Measurements from ENCODE around the gene NR2C2. TPM values are rescaled to one million over a fixed set of nuclear protein-coding genes. Genes with fewer than 3 reads are reported as not detected.

The NR2C2 gene
- polyA plus RNA-seq, 1 donor (not counting 4 experiments of a cell fraction or from before 2014, with no cell fraction given) = 9.4 TPM

- H3K79me2 ChIP-seq (ENCODE audit: control insufficient read depth, insufficient read depth, low read length) = no peaks in the 10 kb centered on the region
- H3K36me3 ChIP-seq (ENCODE audit: control insufficient read depth in 2 of 2, extremely low read depth in 1 of 2, insufficient read depth in 2 of 2, low read length in 2 of 2) = peaks cover 12 to 32% of the 10 kb centered on the region in 2 experiments
- no peaks in the 10 kb centered on the region for H3K9me1 ChIP-seq (ENCODE audit: control insufficient read depth, extremely low read depth, insufficient read depth, low read length)
- H3K9ac ChIP-seq (ENCODE audit: control insufficient read depth, extremely low read depth, insufficient read depth, low read length) = no peak overlapping the region
- H3K27ac ChIP-seq (ENCODE audit: control insufficient read depth, insufficient read depth, low read length) = no peak overlapping the region
- no peak overlapping the region for H3K4me2 ChIP-seq (ENCODE audit: control insufficient read depth, extremely low read depth, insufficient read depth, low read depth, low read length)
- dilution Hi-C loops (cut with MboI; ENCODE audit: extremely low pct_ligation_motif_present, low sequenced_read_pairs) = no loop called here
- no peak for TF ChIP-seq CTCF (optimal IDR thresholded peaks at IDR 0.05 in 1 of 3, IDR thresholded peaks at IDR 0.05 in 1 of 3, conservative IDR thresholded peaks at IDR 0.05 in 1 of 3; ENCODE audit: extremely low read depth in 1 of 3, insufficient read depth in 2 of 3, low read length in 3 of 3)
- no peak for TF ChIP-seq EZH2 (IDR thresholded peaks at IDR 0.05; ENCODE audit: low read length)
- no peak overlapping the region for H3K4me3 ChIP-seq (ENCODE audit: control insufficient read depth in 2 of 3, extremely low read depth in 1 of 3, insufficient read depth in 2 of 3, low read depth in 1 of 3, low read length in 3 of 3)
- H2AFZ ChIP-seq (ENCODE audit: control insufficient read depth, low read length) = no peak overlapping the region
- no peaks in the 10 kb centered on the region for H3K27me3 ChIP-seq (ENCODE audit: control insufficient read depth, extremely low read depth, insufficient read depth, low read length)
- H4K20me1 ChIP-seq (ENCODE audit: control insufficient read depth, extremely low read depth, insufficient read depth, low read length) = no peaks in the 10 kb centered on the region
- FAIRE-seq = no peak
- no peak for DNase-seq (ENCODE audit: low read depth, low spot score)
- H3K9me3 ChIP-seq (ENCODE audit: control insufficient read depth, low read depth, low read length) = no peaks in the 10 kb centered on the region
- no peaks in the 10 kb centered on the region for H3K4me1 ChIP-seq (ENCODE audit: control insufficient read depth, extremely low read depth, insufficient read depth, low read length)
Observed at GRCh38 chr3:15023249-15023648, 75.9 kb downstream of the NR2C2 start.

- Histone ChIP-seq H3K36me3 (ENCODE audit: control insufficient read depth in 2 of 2, extremely low read depth in 1 of 2, insufficient read depth in 2 of 2, low read length in 2 of 2) (peaks cover 13 to 32% of the 10 kb centered on the region in 2 experiments), H3K4me3 (ENCODE audit: control insufficient read depth in 2 of 3, extremely low read depth in 1 of 3, insufficient read depth in 2 of 3, low read depth in 1 of 3, low read length in 3 of 3) (no peak overlapping the region), H3K9me3 (ENCODE audit: control insufficient read depth, low read depth, low read length) (no peaks in the 10 kb centered on the region), H4K20me1 (ENCODE audit: control insufficient read depth, extremely low read depth, insufficient read depth, low read length) (no peaks in the 10 kb centered on the region), H3K79me2 (ENCODE audit: control insufficient read depth, insufficient read depth, low read length) (no peaks in the 10 kb centered on the region), H3K27me3 (ENCODE audit: control insufficient read depth, extremely low read depth, insufficient read depth, low read length) (no peaks in the 10 kb centered on the region), H3K4me2 (ENCODE audit: control insufficient read depth, extremely low read depth, insufficient read depth, low read depth, low read length) (no peak overlapping the region), H3K4me1 (ENCODE audit: control insufficient read depth, extremely low read depth, insufficient read depth, low read length) (no peaks in the 10 kb centered on the region), H2AFZ (ENCODE audit: control insufficient read depth, low read length) (no peak overlapping the region), H3K9ac (ENCODE audit: control insufficient read depth, extremely low read depth, insufficient read depth, low read length) (no peak overlapping the region), H3K9me1 (ENCODE audit: control insufficient read depth, extremely low read depth, insufficient read depth, low read length) (no peaks in the 10 kb centered on the region), H3K27ac (ENCODE audit: control insufficient read depth, insufficient read depth, low read length) (no peak overlapping the region)
- dilution Hi-C loops (cut with MboI; ENCODE audit: extremely low pct_ligation_motif_present, low sequenced_read_pairs) = no loop called here
- TF ChIP-seq EZH2 (IDR thresholded peaks at IDR 0.05; ENCODE audit: low read length) (no peak), CTCF (optimal IDR thresholded peaks at IDR 0.05 in 1 of 3, IDR thresholded peaks at IDR 0.05 in 1 of 3, conservative IDR thresholded peaks at IDR 0.05 in 1 of 3; ENCODE audit: extremely low read depth in 1 of 3, insufficient read depth in 2 of 3, low read length in 3 of 3) (no peak)
- FAIRE-seq = no peak
- DNase-seq (ENCODE audit: low read depth, low spot score) = no peak
Observed at GRCh38 chr3:15023719-15024118, 76.3 kb downstream of the NR2C2 start.

Measured in keratinocyte (primary cell).